GM18951 (cell line): ENCODE measurements around the gene PTPRN2.

Experiments used
- POLR2A ChIP-seq: IDR thresholded peaks from 4 replicates; pipeline ENCODE4 v1.6.1; 2011; ENCODE audit warnings: mild to moderate bottlenecking; ENCODE audit not compliant: insufficient read length, insufficient read depth; ENCODE audit errors: extremely low read depth
- in situ Hi-C: fragments of 300-500 bp; cut with MboI; formaldehyde crosslinking; loops from one replicate; pipeline ENCODE4 v1.12.0; 2022; ENCODE audit warnings: low sequenced_read_pairs, mixed read lengths, inconsistent platforms; ENCODE audit not compliant: unreplicated experiment

The PTPRN2 gene

DNA sequence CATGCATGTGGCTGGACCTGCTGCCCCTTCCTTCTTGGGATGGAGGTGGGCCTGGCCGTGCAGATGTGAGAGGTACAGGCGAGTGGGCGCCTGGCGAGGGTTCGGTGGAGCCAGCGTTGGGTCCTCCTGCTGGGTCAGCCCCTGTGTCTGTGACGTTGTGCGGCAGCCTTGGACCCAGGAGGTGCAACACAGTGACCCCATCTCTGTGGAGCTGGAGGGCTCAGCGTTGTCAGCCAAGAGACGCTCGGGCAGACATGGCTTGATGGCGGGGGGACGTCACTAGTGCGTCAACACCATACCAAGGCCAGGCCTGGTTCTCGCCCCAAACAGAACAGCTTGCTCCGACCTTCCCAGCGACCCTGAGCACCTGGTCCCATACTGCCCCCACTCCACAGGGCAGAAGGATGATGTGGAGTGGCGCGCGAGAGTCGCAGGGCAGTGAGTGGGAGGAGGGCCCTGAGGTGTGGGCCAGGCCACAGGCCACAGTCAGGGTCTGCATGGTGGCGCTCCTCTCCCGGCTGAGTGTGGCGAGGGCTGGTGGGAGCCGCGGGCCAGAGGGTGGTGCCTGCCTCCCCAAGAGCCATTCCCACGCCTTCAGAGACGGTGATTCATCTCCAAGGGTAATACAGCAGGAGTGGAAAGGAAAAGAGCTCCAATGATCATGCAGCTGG lies 1066.4 kb downstream of the PTPRN2 start:
- no peak for TF ChIP-seq POLR2A
- in situ Hi-C loops, result no loop called here

DNA sequence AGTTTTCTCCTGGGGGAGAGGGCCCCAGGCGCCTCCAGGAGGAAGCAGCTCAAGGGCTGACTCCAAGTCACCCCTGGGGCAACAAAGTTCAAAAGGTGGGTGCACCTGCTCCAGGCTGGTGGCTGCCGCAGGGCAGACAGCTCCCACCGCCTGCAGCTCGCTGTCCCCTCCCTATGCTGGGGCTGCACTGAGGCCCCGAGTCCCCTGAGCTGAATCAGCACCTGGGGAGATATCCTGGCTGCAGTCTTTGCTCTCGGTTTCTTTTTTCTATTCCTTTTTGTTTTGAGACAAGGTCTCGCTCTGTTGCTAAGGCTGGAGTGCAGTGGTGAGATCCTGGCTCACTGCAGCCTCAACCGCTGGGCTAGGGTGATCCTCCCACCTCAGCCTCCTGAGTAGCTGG lies 1067.4 kb downstream of the PTPRN2 start:
- no peak for TF ChIP-seq POLR2A
- in situ Hi-C loops, result no loop called here

GRCh38 chr7:157519798-157520244 lies 1067.8 kb downstream of the PTPRN2 start:
- no peak for TF ChIP-seq POLR2A
- in situ Hi-C loops, result no loop called here

GRCh38 chr7:157519246-157519645 lies 1068.4 kb downstream of the PTPRN2 start:
- in situ Hi-C loops, result no loop called here
- no peak for TF ChIP-seq POLR2A

DNA sequence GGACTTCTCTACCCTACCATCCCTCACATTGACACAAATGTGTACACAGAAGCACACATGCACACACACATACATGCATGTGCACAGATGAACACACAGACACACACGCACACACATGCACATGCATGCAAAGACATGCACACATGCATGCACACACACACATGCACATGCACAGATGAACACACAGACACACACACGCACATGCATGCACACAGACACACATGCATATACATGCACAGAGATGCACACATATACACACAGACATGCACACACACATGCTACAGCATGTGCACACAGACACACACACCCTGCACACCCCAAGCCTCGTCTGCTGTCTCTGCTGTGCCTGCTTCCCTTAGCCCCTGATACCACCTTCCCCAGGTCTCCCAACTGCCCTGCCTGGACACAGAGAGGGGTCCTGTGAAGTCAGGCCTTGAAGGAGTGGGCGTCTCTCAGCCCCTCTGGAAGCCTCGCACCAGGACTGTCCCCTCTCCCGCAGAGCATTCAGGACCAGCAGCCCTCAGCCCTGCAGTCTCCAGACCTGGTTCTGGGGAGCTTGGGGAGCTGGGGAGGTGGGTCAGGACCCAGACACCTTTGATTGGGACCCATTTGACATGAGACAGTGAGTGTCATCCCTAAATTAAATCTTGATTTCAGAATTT lies 1069.0 kb downstream of the PTPRN2 start:
- in situ Hi-C loops, result no loop called here
- TF ChIP-seq POLR2A, result no peak

DNA sequence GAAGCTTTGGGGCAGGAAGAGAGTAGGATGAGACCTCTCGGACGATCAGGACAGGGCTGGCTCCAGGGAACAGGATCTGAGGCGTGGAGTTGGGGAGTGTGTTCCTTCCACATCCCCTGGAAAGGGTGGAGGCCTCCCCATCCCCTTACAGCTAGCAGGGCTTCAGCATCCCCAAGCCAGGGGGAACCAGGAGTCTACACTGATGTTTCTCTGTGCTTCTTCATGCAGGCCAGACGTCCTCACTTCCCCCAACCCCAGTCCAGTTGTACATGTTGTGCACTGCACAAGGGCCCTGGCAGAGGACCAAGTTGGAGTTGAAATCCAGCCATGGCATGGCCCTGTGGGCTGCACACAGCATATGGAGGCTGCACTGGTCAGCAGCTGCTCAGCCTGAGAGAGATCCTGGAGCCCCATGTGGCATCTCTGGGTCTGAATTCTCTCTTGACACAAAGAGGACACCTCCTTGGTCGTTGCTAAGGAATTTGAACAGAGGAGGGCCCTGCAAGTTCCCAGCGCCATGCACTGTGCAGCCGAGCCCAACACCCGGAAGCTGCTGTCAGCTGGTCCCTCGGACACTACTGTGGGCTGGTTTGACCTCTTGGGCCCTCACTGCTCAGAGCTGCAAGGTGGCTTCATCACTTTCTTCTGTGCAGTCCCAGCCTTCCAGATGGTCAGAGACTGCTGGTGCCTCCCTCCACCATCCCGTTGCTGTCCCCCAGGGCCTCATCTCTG lies 1069.7 kb downstream of the PTPRN2 start:
- no peak for TF ChIP-seq POLR2A
- in situ Hi-C loops, result no loop called here

- no peak for TF ChIP-seq POLR2A
- in situ Hi-C loops, result no loop called here
Measured at GRCh38 chr7:157516911-157517781, 1070.5 kb downstream of the PTPRN2 start.

DNA sequence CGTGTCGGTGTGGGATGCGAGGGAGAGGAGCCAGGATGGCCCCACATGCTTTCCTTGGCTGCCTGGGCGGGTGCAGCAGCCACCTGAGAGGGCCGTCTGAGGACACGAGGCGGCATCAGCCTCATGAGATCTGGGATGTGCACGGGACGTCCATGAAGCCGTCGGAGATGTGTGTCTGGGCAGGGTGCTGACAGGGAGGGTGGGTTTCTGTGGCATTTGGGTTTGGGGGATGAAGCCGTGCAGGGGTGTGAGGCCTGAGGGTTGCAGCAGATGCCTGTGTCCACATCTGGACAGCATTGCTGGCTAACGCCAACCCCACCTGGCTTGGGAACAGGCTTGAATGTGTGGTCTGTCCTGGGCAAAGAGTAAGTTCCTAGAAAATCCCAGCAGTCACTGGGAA lies 1071.3 kb downstream of the PTPRN2 start:
- TF ChIP-seq POLR2A, result no peak
- in situ Hi-C loops, result no loop called here

- in situ Hi-C loops, result no loop called here
- TF ChIP-seq POLR2A, result no peak
Measured at GRCh38 chr7:157515342-157516041, 1072.1 kb downstream of the PTPRN2 start.

DNA sequence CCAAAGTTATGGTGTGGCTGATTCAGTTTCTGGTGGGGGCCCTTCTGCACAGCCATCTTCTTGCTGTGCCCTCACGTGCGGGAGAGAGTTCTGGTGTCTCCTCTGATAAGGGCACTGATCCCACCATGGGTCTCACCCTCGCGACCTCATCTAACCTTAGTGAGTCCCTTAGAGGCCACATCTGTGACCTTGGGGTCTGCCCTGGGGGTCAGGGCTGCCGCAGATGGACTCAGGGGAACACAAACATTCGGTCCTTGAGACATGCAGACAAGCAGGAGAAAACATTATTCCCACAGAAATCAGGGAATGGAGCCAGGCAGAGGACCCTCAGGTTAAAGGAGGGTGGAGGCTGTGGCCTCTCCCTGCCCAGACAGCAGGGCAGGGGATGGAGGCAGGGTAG lies 1072.9 kb downstream of the PTPRN2 start:
- in situ Hi-C loops, result no loop called here
- TF ChIP-seq POLR2A, result no peak

DNA sequence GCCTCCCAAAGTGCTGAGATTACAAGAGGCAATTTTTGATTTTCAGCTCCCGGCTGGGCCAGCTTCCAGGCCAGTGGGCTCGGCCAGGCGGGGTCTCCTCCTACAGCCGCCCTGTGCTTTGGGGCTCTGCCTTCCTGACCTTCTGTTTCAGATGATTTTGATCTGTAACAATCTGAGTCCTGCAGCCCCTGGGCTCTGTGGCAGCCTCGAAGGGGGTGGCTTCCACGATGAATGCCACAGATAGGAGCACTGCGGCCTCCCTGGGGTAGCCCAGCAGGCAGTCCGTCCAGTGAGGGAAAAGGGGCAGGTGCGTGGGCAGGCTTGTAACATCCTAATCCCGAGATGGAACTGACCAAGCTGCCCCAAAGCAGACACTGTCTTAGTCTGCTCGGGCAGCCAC lies 1073.3 kb downstream of the PTPRN2 start:
- no peak for TF ChIP-seq POLR2A
- in situ Hi-C loops, result no loop called here

- no peak for TF ChIP-seq POLR2A
- in situ Hi-C loops, result no loop called here
Measured at GRCh38 chr7:157513682-157514081, 1073.9 kb downstream of the PTPRN2 start.
